Stimulated activated CD8-positive, alpha-beta memory T cell treated with anti-CD3 and anti-CD28 coated beads, Interleukin-7, amount 100 ng/mL, for 1 hour (primary cell): ENCODE measurements around the gene IFT80.

ENCODE experiments used
- DNase-seq, 2 donors: peaks; one replicate each; pipeline ENCODE4 v3.0.0-alpha.2; 2020; ENCODE audit warnings: low read depth in 2 of 2

Gene IFT80

GRCh38 chr3:160400702-160401150, 1.7 kb upstream of the IFT80 start:
- no peak for DNase-seq

DNA sequence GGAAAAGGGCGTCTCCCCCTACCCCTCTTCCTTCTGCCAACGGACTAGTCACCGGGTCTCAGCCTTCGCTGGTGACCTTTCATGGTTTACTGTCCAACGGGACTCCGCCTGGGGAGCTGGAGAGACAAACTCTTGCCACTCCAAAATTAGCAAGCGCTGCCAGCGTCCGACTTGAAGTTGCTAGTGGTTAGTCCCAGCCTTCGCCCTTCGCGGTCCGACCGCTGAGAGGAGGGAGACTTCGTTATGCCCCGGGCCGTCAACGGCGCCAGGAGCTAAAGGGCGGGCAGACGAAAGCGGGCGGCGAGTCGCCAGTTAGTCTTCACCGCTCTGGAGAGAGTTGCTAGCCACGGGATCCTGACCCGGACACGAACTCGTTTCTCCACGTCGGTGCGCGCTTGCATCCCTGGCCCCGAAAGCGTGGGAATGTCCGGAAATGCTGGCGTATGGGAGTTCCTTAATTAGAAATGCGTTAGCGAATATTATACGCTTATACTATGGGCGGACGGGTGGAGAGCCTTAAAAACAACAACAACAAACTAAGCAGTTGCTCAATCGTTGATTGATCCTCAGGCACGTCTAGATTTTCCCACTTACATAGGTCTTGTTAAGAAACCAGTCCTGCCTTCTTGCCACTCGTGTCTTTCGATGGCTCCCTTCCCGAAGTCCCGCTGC, 1.1 kb upstream of the IFT80 start:
- no peak for DNase-seq

- DNase-seq = no peak
Measured at GRCh38 chr3:160398820-160399124, 253 bp downstream of the IFT80 start.

DNA sequence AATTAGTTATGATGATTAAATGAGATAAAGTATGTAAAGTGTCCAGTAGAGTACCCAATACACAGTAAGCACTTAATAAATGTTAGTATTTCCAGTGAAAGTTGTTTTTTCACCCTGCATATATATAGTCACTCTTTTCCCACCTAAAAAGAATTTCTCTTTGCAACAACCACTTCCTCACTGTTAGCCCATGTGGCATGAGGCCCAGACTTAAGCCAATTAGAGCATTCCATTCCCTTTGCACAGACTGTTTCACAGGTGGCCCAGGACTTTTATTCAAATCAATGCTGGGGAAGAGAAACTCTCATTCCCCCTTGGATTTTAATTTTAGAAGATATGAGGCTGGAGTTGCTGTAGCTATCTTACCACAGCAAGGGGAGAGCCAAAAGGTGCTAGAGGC, 3.7 kb downstream of the IFT80 start:
- no peak for DNase-seq

- DNase-seq = no peak
Measured at GRCh38 chr3:160394009-160394392, 5.0 kb downstream of the IFT80 start.

- no peak for DNase-seq
Measured at GRCh38 chr3:160393346-160394008, 5.5 kb downstream of the IFT80 start.

DNA sequence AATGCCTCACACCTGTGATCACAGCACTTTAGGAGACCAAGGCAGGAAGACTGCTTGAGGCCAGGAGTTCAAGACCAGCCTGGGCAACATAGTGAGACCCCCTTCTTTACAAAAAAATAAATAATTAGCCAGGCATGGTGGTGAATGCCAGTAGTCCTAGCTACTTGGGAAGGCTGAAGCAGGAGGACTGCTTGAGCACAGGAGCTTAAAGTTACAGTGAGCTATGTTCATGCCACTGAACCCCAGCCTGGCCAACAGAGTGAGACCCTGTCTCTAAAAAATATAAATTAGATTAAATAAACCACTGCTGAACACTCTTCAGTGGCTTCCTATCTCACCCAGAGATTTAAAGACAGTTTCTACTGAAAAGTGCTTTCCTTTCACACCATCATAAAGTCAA, 6.2 kb downstream of the IFT80 start:
- DNase-seq = no peak

DNA sequence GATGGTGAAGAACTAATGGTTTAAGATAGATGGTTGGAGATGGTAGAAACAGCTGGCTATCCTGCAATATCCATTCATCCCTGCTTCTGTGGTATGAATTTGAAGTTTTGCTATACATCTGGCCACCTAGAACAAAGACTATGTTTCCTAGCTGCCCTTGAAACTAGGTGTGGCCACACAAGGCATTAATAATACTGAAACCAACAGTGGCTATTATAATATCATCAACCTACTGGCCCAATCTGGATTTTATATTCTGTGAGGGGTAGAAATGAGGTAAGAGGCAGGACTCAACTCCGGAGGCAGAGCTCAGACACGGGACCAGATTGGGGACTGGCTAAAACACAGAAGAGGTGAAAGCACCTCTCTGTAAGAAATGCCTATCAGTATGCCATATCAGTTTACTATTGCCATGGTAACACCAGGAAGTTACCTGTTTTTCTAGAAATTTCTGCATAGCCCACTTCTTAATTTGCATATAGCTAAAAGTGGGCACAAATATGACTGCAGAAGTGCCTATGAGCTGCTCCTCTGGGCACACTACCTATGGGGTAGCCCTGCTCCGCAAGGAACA, 8.4 kb downstream of the IFT80 start:
- DNase-seq = no peak

DNA sequence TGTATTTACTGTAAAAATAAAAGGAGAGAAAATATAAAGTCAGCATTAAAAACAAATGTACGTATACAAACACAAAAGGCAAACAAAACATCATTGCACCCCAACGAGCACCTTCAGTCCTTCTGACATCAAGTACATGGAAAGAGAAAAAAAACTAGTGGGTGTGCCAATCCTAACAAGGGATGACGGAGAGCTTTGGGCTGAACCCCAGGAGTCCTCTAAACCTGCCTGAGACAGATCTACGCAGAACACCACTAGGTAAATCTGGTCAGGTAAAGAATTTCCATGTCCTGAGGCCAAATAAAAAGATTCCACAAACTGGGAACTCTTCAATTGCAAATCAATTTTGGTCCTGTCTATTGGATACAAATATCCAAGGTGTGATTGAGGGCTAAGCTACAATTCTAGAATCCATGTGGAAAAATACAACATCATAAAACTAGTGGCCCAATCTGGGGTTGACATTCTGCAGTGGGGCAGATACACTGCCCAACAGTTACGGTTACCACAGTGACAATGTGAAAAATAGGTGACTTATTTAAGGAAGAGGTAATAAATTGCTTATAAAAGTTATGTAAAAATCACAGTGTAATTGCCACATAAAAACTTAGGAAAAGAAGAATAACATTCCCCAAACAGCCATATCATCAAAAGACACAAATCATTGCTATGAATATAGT, 14.2 kb downstream of the IFT80 start:
- no peak for DNase-seq

- no peak for DNase-seq
Measured at GRCh38 chr3:160381470-160381869, 17.6 kb downstream of the IFT80 start.

- no peak for DNase-seq
Measured at GRCh38 chr3:160379628-160380214, 19.3 kb downstream of the IFT80 start.

- no peak for DNase-seq
Measured at GRCh38 chr3:160378331-160379109, 20.5 kb downstream of the IFT80 start.

DNA sequence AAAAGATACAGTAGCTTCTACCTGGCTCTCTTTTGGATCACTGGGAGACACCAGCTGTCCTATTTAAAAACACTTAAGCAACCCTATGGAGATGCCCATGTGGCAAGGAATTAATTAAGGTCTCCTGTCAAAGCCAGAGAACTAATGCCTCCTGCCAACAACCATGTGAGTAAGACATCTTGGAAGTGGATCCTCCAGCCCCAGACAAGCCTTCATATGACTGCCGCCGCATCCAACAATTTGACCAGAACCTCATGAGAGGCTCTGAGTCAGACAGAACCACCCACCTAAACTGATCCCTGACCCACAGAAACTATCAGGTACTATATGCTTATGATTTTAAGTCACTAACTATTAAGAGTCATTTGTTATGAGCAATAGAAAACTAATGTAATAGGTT, 22.3 kb downstream of the IFT80 start:
- DNase-seq = no peak

GRCh38 chr3:160374925-160375324, 24.1 kb downstream of the IFT80 start:
- no peak for DNase-seq

GRCh38 chr3:160374472-160374871, 24.6 kb downstream of the IFT80 start:
- DNase-seq = no peak

- no peak for DNase-seq
Measured at GRCh38 chr3:160373655-160374054, 25.4 kb downstream of the IFT80 start.

- no peak for DNase-seq
Measured at GRCh38 chr3:160372780-160373179, 26.2 kb downstream of the IFT80 start.

DNA sequence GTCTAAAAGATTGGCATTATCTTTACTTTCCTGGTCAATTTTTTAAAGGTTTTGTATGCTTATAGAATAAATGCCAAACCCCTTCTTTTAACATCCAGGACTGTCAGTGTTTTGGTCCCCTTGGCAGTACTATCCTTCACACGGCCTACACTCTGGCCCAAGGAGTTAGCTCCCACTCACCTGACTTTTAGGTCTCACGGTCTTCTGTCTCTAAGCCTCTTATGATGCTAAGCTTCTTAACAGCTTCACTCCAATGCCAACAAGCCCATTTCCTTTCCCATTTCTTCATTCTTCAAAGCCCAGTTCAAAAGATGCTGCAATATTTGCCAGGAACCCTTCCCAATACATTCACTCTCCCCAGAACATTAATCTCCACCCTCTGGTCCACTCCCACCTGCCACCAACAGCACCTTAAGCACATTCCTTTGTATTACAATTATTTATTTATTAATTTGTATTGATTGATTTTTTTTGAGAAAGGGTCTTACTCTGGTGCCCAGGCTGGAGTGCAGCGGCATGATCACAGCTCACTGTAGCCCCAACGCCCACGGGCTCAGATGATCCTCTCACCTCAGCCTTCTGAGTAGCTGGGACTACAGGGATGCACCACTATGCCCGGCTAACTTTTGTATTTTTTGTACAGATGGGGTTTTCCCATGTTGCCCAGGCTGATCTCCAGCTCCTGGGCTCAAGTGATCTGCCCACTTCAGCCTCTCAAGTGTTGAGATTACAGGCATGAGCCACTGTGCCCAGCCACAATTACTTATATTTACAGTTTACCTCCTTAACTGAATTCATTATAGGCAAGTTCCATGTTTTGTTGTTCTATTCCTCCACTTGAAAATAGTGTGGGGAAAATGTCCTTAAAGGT, 27.8 kb downstream of the IFT80 start:
- no peak for DNase-seq

DNA sequence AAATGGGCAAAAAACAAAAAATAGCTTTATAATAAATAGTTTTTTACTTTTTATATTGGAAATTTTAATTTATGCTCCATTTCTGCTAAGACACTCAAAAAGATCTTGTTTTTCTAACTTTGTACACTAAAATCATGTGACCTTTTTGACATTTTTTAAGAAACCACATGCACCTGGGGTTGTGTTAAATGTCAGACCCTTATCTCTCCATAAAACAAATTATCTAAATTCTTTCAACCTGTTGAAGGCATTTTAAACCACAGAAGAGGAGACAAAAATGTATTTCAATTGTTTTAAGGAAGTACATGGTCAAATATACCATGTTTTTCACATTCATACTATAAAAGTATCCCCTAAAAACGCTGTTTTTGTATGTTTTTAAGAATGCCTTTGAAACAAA, 29.2 kb downstream of the IFT80 start:
- DNase-seq = no peak

GRCh38 chr3:160368804-160369203, 30.2 kb downstream of the IFT80 start:
- no peak for DNase-seq
